ENCODE measurements around the gene TGDS. TPM values are rescaled to one million over a fixed set of nuclear protein-coding genes. Genes with fewer than 3 reads are reported as not detected.
A peak's percentile ranks its signal among the peaks of the same experiment; 100 is the strongest.

TGDS gene
- total RNA-seq, 2 experiments from 2014 or later = 7.7 to 8.0 TPM

GRCh38 chr13:94598281-94598680 lies 2.3 kb upstream of the TGDS start:
- H3K4me3 ChIP-seq (ENCODE audit: low read depth, low read length, poor library complexity, severe bottlenecking) = no peak overlapping the region
- no peak overlapping the region for H2AFZ ChIP-seq (ENCODE audit: low read length)
- no peak for DNase-seq (ENCODE audit: low spot score)
- peaks cover under 1% of the 10 kb centered on the region; the same call in 1 of the 2 replicates for H3K36me3 ChIP-seq (ENCODE audit: insufficient read depth, low read length)
- no peak overlapping the region for H3K27ac ChIP-seq (ENCODE audit: low read depth, low read length, poor library complexity, severe bottlenecking)
- POLR2A ChIA-PET = no interaction called here
- peaks cover 18% of the 10 kb centered on the region for H3K4me1 ChIP-seq (ENCODE audit: insufficient read depth, low read length, poor library complexity, severe bottlenecking)
- H3K79me2 ChIP-seq (ENCODE audit: insufficient read depth, low read depth, low read length) = peaks cover 38% of the 10 kb centered on the region
- no TSS peak for BruUV-seq (replicated peaks)
- H4K20me1 ChIP-seq (ENCODE audit: insufficient read depth, low read length) = no peaks in the 10 kb centered on the region; the same call in 1 of the 2 replicates
- intact Hi-C loops (cut with micrococcal nuclease; ENCODE audit: unreplicated experiment) = loop anchor here (10.0 kb wide), 1 partner anchor 93 kb away; no protein-coding TSS in a partner anchor
- H3K4me2 ChIP-seq (ENCODE audit: low read length) = no peak overlapping the region
- no peaks in the 10 kb centered on the region for H3K9me2 ChIP-seq (ENCODE audit: insufficient read depth, low read length)
- TF ChIP-seq EZH2phosphoT487 (IDR thresholded peaks at IDR 0.05; ENCODE audit: borderline replicate concordance, low read depth, low read length) (no peak), CTCF (conservative IDR thresholded peaks at IDR 0.05; ENCODE audit: low read length) (no peak)
- CTCF ChIA-PET (ENCODE audit: unreplicated experiment) = no interaction called here
- no peaks in the 10 kb centered on the region for H3K9me3 ChIP-seq (ENCODE audit: low read length)

- Histone ChIP-seq H3K9me3 (ENCODE audit: low read length) (no peaks in the 10 kb centered on the region), H3K36me3 (ENCODE audit: insufficient read depth, low read length) (peaks cover 14% of the 10 kb centered on the region), H3K4me2 (ENCODE audit: low read length) (peak overlapping the region; percentile 98), H3K79me2 (ENCODE audit: insufficient read depth, low read depth, low read length) (peaks cover 28% of the 10 kb centered on the region), H3K9me2 (ENCODE audit: insufficient read depth, low read length) (no peaks in the 10 kb centered on the region), H4K20me1 (ENCODE audit: insufficient read depth, low read length) (no peaks in the 10 kb centered on the region; the same call in 1 of the 2 replicates), H3K4me3 (ENCODE audit: low read depth, low read length, poor library complexity, severe bottlenecking) (peak overlapping the region; percentile 99), H3K4me1 (ENCODE audit: insufficient read depth, low read length, poor library complexity, severe bottlenecking) (peaks cover 12% of the 10 kb centered on the region), H2AFZ (ENCODE audit: low read length) (peak overlapping the region; percentile 76; the same call in 1 of the 2 replicates), H3K27ac (ENCODE audit: low read depth, low read length, poor library complexity, severe bottlenecking) (peak overlapping the region; percentile 26)
- TF ChIP-seq EZH2phosphoT487 (IDR thresholded peaks at IDR 0.05; ENCODE audit: borderline replicate concordance, low read depth, low read length) (no peak), CTCF (conservative IDR thresholded peaks at IDR 0.05; ENCODE audit: low read length) (no peak)
- CTCF ChIA-PET (ENCODE audit: unreplicated experiment) = interaction anchor here (0.8 kb wide), 1 partner anchor 21 kb away, joined by 3 read pairs; no protein-coding TSS in a partner anchor
- intact Hi-C loops (cut with micrococcal nuclease; ENCODE audit: unreplicated experiment) = loop anchor here (10.0 kb wide), 1 partner anchor 92 kb away; no protein-coding TSS in a partner anchor
- POLR2A ChIA-PET = interaction anchor here (1.5 to 1.7 kb wide), 2 partner anchors 20 to 47 kb away, joined by 5 read pairs; no protein-coding TSS in a partner anchor
- BruUV-seq (replicated peaks) = no TSS peak
- no peak for DNase-seq (ENCODE audit: low spot score)
These were observed 621 bp upstream of the TGDS start for GRCh38 chr13:94596575-94596971.

Data from OCI-LY7 (cell line).